ENCODE data around the gene CEP85L. TPM values are rescaled to one million over a fixed set of nuclear protein-coding genes. Genes with fewer than 3 reads are reported as not detected.

The CEP85L gene
- total RNA-seq, 1 donor from 2014 or later, result 12.6 TPM

DNA sequence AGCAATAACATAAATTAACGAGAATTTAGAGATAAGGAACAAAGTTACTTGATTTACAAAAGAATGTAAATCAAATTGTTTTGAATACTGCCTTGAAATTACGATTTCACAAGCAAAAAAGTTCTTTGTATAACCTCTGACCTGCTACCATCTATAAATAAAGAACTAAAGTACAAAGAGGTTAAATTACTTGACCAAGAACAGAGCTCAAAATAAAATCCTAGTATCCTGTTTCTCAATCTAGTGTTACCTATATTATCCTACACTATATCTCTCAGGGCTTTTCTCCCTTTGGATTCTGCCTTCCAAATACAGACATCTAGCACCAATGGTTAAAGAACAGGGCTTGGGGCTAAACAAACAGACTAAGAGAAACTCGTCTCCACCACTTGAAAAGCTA is 59.5 kb downstream of the CEP85L start:
- H4K20me1 ChIP-seq (ENCODE audit: low read depth), result no peaks in the 10 kb centered on the region
- no peaks in the 10 kb centered on the region for H3K27me3 ChIP-seq
- H3K9me3 ChIP-seq (ENCODE audit: low read depth), result no peaks in the 10 kb centered on the region
- peaks cover 9% of the 10 kb centered on the region for H3K9me3 Mint-ChIP-seq
- no peaks in the 10 kb centered on the region for H3K4me1 ChIP-seq
- no peaks in the 10 kb centered on the region for H3K36me3 ChIP-seq
- no peaks in the 10 kb centered on the region for H3K79me2 ChIP-seq (ENCODE audit: low read depth)
- H3K27me3 Mint-ChIP-seq (ENCODE audit: insufficient read depth, low read depth), result no peaks in the 10 kb centered on the region
- no peak overlapping the region for H3K9ac ChIP-seq
- H3K4me2 ChIP-seq, result no peak overlapping the region
- no peak overlapping the region for H3K27ac Mint-ChIP-seq
- no peak overlapping the region for H3K4me3 Mint-ChIP-seq
- H3K4me3 ChIP-seq, result no peak overlapping the region
- H2AFZ ChIP-seq (replicated peaks), result no peak overlapping the region
- H3F3A ChIP-seq (ENCODE audit: low read depth), result no peaks in the 10 kb centered on the region
- no peaks in the 10 kb centered on the region for H3K4me1 Mint-ChIP-seq
- H3K27ac ChIP-seq, result no peak overlapping the region
- peaks cover 2% of the 10 kb centered on the region for H3K36me3 Mint-ChIP-seq
- TF ChIP-seq EZH2 (IDR thresholded peaks at IDR 0.05) (no peak), EZH2phosphoT487 (IDR thresholded peaks at IDR 0.05) (no peak)
- TF ChIP-seq, protein P1, sequence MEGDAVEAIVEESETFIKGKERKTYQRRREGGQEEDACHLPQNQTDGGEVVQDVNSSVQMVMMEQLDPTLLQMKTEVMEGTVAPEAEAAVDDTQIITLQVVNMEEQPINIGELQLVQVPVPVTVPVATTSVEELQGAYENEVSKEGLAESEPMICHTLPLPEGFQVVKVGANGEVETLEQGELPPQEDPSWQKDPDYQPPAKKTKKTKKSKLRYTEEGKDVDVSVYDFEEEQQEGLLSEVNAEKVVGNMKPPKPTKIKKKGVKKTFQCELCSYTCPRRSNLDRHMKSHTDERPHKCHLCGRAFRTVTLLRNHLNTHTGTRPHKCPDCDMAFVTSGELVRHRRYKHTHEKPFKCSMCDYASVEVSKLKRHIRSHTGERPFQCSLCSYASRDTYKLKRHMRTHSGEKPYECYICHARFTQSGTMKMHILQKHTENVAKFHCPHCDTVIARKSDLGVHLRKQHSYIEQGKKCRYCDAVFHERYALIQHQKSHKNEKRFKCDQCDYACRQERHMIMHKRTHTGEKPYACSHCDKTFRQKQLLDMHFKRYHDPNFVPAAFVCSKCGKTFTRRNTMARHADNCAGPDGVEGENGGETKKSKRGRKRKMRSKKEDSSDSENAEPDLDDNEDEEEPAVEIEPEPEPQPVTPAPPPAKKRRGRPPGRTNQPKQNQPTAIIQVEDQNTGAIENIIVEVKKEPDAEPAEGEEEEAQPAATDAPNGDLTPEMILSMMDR (IDR thresholded peaks at IDR 0.05), result no peak
- DNase-seq (ENCODE audit: low spot score), result no peak

GRCh38 chr6:118589649-118590365 is 61.6 kb downstream of the CEP85L start:
- no peaks in the 10 kb centered on the region for H3F3A ChIP-seq (ENCODE audit: low read depth)
- H3K27me3 Mint-ChIP-seq (ENCODE audit: insufficient read depth, low read depth), result no peaks in the 10 kb centered on the region
- no peak overlapping the region for H3K4me3 ChIP-seq
- no peak overlapping the region for H3K4me2 ChIP-seq
- H3K9me3 Mint-ChIP-seq, result peaks cover 4% of the 10 kb centered on the region
- H3K4me1 Mint-ChIP-seq, result no peaks in the 10 kb centered on the region
- H4K20me1 ChIP-seq (ENCODE audit: low read depth), result no peaks in the 10 kb centered on the region
- no peaks in the 10 kb centered on the region for H3K9me3 ChIP-seq (ENCODE audit: low read depth)
- H3K27me3 ChIP-seq, result no peaks in the 10 kb centered on the region
- no peak for TF ChIP-seq EZH2phosphoT487 (IDR thresholded peaks at IDR 0.05)
- TF ChIP-seq EZH2 (IDR thresholded peaks at IDR 0.05), result no peak
- TF ChIP-seq, protein P1 (IDR thresholded peaks at IDR 0.05), result no peak
- H3K4me1 ChIP-seq, result no peaks in the 10 kb centered on the region
- no peak overlapping the region for H3K4me3 Mint-ChIP-seq
- H3K36me3 ChIP-seq, result no peaks in the 10 kb centered on the region
- no peaks in the 10 kb centered on the region for H3K79me2 ChIP-seq (ENCODE audit: low read depth)
- DNase-seq (ENCODE audit: low spot score), result no peak
- no peak overlapping the region for H2AFZ ChIP-seq (replicated peaks)
- no peak overlapping the region for H3K27ac Mint-ChIP-seq
- no peaks in the 10 kb centered on the region for H3K36me3 Mint-ChIP-seq
- no peak overlapping the region for H3K27ac ChIP-seq
- H3K9ac ChIP-seq, result no peak overlapping the region

- no peaks in the 10 kb centered on the region for H3K36me3 Mint-ChIP-seq
- H3K27me3 Mint-ChIP-seq (ENCODE audit: insufficient read depth, low read depth), result no peaks in the 10 kb centered on the region
- Histone ChIP-seq H3K27ac (no peak overlapping the region), H3K79me2 (ENCODE audit: low read depth) (no peaks in the 10 kb centered on the region), H3K36me3 (no peaks in the 10 kb centered on the region), H3F3A (ENCODE audit: low read depth) (no peaks in the 10 kb centered on the region), H3K27me3 (no peaks in the 10 kb centered on the region), H3K4me3 (no peak overlapping the region), H3K4me2 (no peak overlapping the region), H3K9ac (no peak overlapping the region), H3K9me3 (ENCODE audit: low read depth) (no peaks in the 10 kb centered on the region), H3K4me1 (no peaks in the 10 kb centered on the region), H2AFZ (replicated peaks) (no peak overlapping the region), H4K20me1 (ENCODE audit: low read depth) (no peaks in the 10 kb centered on the region)
- H3K27ac Mint-ChIP-seq, result no peak overlapping the region
- peaks cover 4% of the 10 kb centered on the region for H3K9me3 Mint-ChIP-seq
- H3K4me3 Mint-ChIP-seq, result no peak overlapping the region
- no peak for DNase-seq (ENCODE audit: low spot score)
- TF ChIP-seq, protein P1 (IDR thresholded peaks at IDR 0.05), result no peak
- TF ChIP-seq EZH2phosphoT487 (IDR thresholded peaks at IDR 0.05), result no peak
- no peak for TF ChIP-seq EZH2 (IDR thresholded peaks at IDR 0.05)
- no peaks in the 10 kb centered on the region for H3K4me1 Mint-ChIP-seq
Measured at GRCh38 chr6:118589186-118589585, 62.2 kb downstream of the CEP85L start.
